Astrocyte (in vitro differentiated cells and primary cell): ENCODE results near the gene MED12L.

Source experiments
- CTCF ChIP-seq: IDR thresholded peaks from 2 replicates; pipeline ENCODE4 v1.5.1; 2011; ENCODE audit warnings: low read depth, mild to moderate bottlenecking, inconsistent platforms, low read length, moderate library complexity; ENCODE audit not compliant: insufficient read depth
- EZH2 ChIP-seq: IDR thresholded peaks from 2 replicates; pipeline ENCODE4 v1.6.1; 2012; ENCODE audit warnings: mild to moderate bottlenecking, low read length, inconsistent platforms; ENCODE audit not compliant: insufficient read depth

GRCh38 chr3:151434151-151434890 is 348.9 kb downstream of the MED12L start:
- TF ChIP-seq CTCF (no peak), EZH2 (no peak)
